Prostate gland (tissue), 2 donors: ENCODE measurements around the gene SLC24A4. TPM values are rescaled to one million over a fixed set of nuclear protein-coding genes. Genes with fewer than 3 reads are reported as not detected.
A peak's percentile ranks its signal among the peaks of the same experiment; 100 is the strongest.

Experiments
- DNase-seq: peaks from one replicate; pipeline ENCODE4 v3.0.0-alpha.2; 2019; ENCODE audit warnings: low spot score
- H3K27ac ChIP-seq, 2 donors: fragments of 200-600 bp; sonication (generic); 2 replicates each; pipeline ENCODE4 v1.5.1; 2017 to 2019
- H3K27me3 ChIP-seq: fragments of 200-600 bp; sonication (generic); replicated peaks from 2 replicates; pipeline ENCODE4 v1.5.1; 2019; ENCODE audit not compliant: insufficient read depth
- H3K36me3 ChIP-seq, 2 donors: fragments of 200-600 bp; sonication (generic); 1 replicate in 1 of 2; 2 replicates in 1 of 2; pipeline versions ENCODE4 v1.5.1 to v1.8.1; 2017 to 2019
- H3K4me1 ChIP-seq: fragments of 200-600 bp; sonication (generic); replicated peaks from 2 replicates; pipeline ENCODE4 v1.5.1; 2019
- H3K4me3 ChIP-seq, 2 donors: fragments of 200-600 bp; sonication (generic); 2 replicates each; pipeline ENCODE4 v1.5.1; 2017 to 2019
- H3K9me3 ChIP-seq: fragments of 200-600 bp; sonication (generic); 2 replicates; pipeline ENCODE4 v1.5.1; 2017
- POLR2A ChIP-seq: fragments of 450-650 bp; IDR thresholded peaks from one replicate; pipeline ENCODE4 v1.6.1; 2016; ENCODE audit warnings: antibody characterized with exemption, mild to moderate bottlenecking
- POLR2AphosphoS5 ChIP-seq: sonication (generic); formaldehyde crosslinking; IDR thresholded peaks from one replicate; pipeline ENCODE4 v1.6.1; 2017; ENCODE audit warnings: antibody characterized with exemption
- WGBS: methylation state at CpG from one replicate; pipeline ENCODE4 v1.1.5; 2018; 5-methylcytosine and 5-hydroxymethylcytosine counted together
- intact Hi-C: fragments of 100-400 bp; cut with DNase I; formaldehyde crosslinking; loops from one replicate; pipeline ENCODE4 v1.14.2; 2022
- total RNA-seq, 2 donors: library from RNA; depleted of rRNA; stranded (reverse); fragments of >200 nt; gene quantifications; one replicate each; pipeline ENCODE4 v1.1.0, GENCODE V29; 2016
- TF ChIP-seq, protein P1 (sequence below), 4 experiments: fragments of 200-600 bp in 2 of 4; fragments of 450-650 bp in 2 of 4; sonication (generic) in 2 of 4; IDR thresholded peaks; 1 replicate in 3 of 4; 2 replicates in 1 of 4; pipeline ENCODE4 v1.5.1; 2016 to 2019; ENCODE audit warnings: antibody characterized with exemption in 4 of 4, mild to moderate bottlenecking in 2 of 4, moderate library complexity in 2 of 4

SLC24A4 gene
- total RNA-seq, 2 donors from 2014 or later: 0.82 to 7.2 TPM

DNA sequence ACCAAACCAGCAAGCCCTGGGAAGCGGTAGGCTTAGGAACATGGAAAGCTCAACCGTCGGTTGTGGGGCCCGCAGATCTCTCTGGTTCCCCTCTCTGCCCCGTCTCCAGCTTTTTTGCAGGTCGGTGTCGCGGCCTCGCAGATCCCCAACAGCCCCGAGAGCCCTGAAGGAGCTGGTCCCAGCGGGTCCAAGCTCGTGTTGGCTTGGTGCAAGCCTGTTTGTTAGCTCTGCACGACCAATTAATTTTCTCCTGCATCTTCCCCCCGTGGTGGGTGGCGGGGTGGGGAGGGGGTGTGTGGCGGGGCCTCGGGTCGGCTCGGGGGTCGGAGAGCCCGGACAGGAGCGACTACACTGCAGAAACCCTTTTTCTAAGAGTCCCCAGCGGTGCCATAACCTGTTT, 449 bp upstream of the SLC24A4 start:
- Histone ChIP-seq H3K4me1 (no peaks in the 10 kb centered on the region), H3K4me3 (no peak overlapping the region), H3K36me3 (no peaks in the 10 kb centered on the region), H3K27me3 (peaks cover 9% of the 10 kb centered on the region), H3K9me3 (no peaks in the 10 kb centered on the region), H3K27ac (no peak overlapping the region)
- TF ChIP-seq, protein P1, sequence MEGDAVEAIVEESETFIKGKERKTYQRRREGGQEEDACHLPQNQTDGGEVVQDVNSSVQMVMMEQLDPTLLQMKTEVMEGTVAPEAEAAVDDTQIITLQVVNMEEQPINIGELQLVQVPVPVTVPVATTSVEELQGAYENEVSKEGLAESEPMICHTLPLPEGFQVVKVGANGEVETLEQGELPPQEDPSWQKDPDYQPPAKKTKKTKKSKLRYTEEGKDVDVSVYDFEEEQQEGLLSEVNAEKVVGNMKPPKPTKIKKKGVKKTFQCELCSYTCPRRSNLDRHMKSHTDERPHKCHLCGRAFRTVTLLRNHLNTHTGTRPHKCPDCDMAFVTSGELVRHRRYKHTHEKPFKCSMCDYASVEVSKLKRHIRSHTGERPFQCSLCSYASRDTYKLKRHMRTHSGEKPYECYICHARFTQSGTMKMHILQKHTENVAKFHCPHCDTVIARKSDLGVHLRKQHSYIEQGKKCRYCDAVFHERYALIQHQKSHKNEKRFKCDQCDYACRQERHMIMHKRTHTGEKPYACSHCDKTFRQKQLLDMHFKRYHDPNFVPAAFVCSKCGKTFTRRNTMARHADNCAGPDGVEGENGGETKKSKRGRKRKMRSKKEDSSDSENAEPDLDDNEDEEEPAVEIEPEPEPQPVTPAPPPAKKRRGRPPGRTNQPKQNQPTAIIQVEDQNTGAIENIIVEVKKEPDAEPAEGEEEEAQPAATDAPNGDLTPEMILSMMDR (IDR thresholded peaks at IDR 0.05): no peak
- no peak for TF ChIP-seq POLR2A
- TF ChIP-seq POLR2AphosphoS5: no peak
- 12% methylated on average over 23 of the region's 23 CpGs for WGBS
- no peak for DNase-seq
- intact Hi-C loops: no loop called here

DNA sequence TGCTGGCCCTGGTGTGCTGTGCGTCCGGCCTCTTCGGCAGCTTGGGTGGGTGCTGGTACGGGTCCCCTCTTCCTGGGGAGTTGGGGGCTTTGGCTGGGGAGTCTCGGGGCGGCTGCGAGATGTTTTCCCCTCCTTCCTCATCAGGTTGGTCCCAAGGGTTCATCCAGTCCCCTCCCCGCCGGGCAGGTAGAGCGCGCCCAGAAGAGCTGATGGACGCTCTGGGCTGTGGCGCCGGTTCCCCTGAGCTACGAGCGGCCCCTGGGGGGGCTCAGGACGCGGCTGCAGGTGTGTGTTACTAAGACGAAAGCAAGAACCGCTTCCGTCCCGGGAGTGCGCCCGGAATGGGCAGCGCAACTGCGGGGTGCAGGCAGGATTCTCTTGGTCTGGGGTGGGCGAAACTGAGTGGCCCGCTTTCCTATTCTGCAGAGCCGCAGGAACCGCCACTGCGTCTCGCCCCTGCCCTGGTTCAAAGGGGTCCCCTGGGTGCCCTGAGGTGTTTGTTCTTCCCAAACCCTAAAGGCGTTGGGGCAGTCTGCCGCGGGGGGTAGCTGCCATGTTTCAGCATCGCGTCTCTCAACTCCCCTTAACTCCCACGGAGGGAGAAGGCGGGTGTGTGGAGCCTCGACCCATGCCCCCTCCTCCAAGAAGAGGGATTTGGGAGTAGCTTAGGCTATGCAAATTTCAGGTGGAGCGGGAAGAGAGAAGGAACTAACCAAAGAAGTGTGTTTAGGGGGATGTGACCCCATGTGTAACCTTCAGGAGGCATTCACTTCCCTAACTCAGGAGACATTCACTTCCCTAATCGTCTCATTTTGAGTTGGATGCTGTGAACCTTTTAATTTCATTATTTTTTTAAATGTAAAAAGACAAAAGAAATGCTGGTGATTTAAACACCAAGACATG, 1.2 kb downstream of the SLC24A4 start:
- Histone ChIP-seq H3K4me3 (peak overlapping the region in 1 of 2 donors; percentile 31), H3K4me1 (no peaks in the 10 kb centered on the region), H3K27ac (no peak overlapping the region), H3K27me3 (peaks cover 9% of the 10 kb centered on the region), H3K36me3 (no peaks in the 10 kb centered on the region), H3K9me3 (no peaks in the 10 kb centered on the region)
- intact Hi-C loops: no loop called here
- WGBS: 16% methylated on average over 30 of the region's 42 CpGs
- DNase-seq: no peak
- TF ChIP-seq, protein P1 (IDR thresholded peaks at IDR 0.05): no peak
- TF ChIP-seq POLR2A (no peak), POLR2AphosphoS5 (no peak)

DNA sequence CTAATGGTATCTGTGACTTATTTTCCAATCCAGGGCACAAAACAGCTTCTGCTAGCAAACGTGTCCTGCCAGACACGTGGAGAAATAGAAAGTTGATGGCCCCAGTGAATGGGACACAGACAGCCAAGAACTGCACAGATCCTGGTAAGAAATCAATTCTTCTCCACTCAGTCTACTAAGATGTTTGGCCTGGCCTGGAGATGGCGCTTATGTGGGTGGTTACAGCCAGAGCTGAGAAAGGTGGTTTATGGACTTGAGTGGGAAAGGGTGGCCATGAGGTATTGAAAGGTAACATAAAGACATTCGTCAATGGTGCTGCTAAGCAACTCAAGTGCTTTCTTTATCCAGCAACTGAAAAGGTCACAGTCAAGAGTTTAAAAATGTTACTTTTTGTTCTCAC, 2.9 kb downstream of the SLC24A4 start:
- H3K36me3 ChIP-seq: no peaks in the 10 kb centered on the region
- H3K9me3 ChIP-seq: no peaks in the 10 kb centered on the region
- no peak for DNase-seq
- no peak for TF ChIP-seq POLR2A
- TF ChIP-seq, protein P1 (IDR thresholded peaks at IDR 0.05): no peak
- no peak for TF ChIP-seq POLR2AphosphoS5
- H3K4me3 ChIP-seq: no peak overlapping the region
- 63% methylated on average over 4 of the region's 4 CpGs for WGBS
- intact Hi-C loops: no loop called here
- no peaks in the 10 kb centered on the region for H3K4me1 ChIP-seq
- no peak overlapping the region for H3K27ac ChIP-seq
- H3K27me3 ChIP-seq: peaks cover 9% of the 10 kb centered on the region

DNA sequence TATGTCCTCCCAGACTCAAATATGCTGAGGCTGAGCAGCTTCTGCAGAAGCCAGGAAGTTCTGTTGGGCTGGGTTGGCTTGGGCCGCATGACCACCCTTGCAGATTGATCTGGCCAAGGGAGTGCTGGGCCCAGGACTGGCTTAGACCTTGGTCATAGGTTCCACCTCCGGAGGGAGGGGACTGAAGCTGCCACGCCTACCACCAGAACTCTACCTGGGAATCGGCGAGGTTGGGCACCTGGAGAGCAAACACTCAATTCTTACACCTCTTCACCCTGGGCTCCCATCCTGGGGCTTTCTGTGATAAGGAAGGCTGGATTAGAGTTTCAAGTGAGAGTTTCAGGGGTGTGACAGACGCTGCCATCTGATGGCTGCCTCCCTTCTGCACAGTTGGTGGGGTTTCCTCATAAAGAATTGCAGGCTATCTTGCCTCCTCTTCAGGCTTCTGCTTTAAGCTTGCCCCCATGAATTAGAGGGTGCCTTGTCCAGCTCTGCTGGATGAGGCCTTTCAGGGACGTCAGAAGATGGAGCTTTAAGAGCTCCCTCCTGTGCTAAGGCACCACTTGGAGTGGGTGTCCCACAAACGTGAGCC, 5.8 kb downstream of the SLC24A4 start:
- Histone ChIP-seq H3K27ac (no peak overlapping the region), H3K4me3 (no peak overlapping the region), H3K27me3 (peaks cover 6% of the 10 kb centered on the region), H3K4me1 (no peaks in the 10 kb centered on the region), H3K9me3 (no peaks in the 10 kb centered on the region), H3K36me3 (no peaks in the 10 kb centered on the region)
- intact Hi-C loops: no loop called here
- DNase-seq: no peak
- WGBS: 93% methylated on average over 8 of the region's 8 CpGs
- no peak for TF ChIP-seq POLR2AphosphoS5
- TF ChIP-seq, protein P1 (IDR thresholded peaks at IDR 0.05): no peak
- no peak for TF ChIP-seq POLR2A
